SK-N-SH (cell line): ENCODE results near the gene COL23A1.

ENCODE experiments used
- EP300 ChIP-seq, 2 experiments: IDR thresholded peaks; 2 replicates each; pipeline versions ENCODE4 v1.4.0 to v1.6.1; 2012; ENCODE audit warnings: borderline replicate concordance in 1 of 2, low read depth in 1 of 2, low read length in 1 of 2
- FOXM1 ChIP-seq: IDR thresholded peaks from 2 replicates; pipeline ENCODE4 v1.4.0; 2012; ENCODE audit warnings: low read depth, mild to moderate bottlenecking
- MEF2A ChIP-seq: IDR thresholded peaks from 2 replicates; pipeline ENCODE4 v1.4.0; 2012; ENCODE audit warnings: low read depth, borderline replicate concordance
- NRF1 ChIP-seq: IDR thresholded peaks from 2 replicates; pipeline ENCODE4 v1.6.1; 2012; ENCODE audit warnings: low read depth, mild to moderate bottlenecking, low read length
- POLR2AphosphoS5 ChIP-seq: IDR thresholded peaks from 2 replicates; pipeline ENCODE4 v1.6.1; 2012; ENCODE audit warnings: low read depth, low read length
- USF2 ChIP-seq: fragments of 150-350 bp; IDR thresholded peaks from 2 replicates; pipeline ENCODE4 v1.6.1; 2017; ENCODE audit warnings: antibody characterized with exemption, low read length, low read depth, borderline replicate concordance
- TF ChIP-seq, protein P1 (sequence below): fragments of 200-600 bp; sonication (generic); IDR thresholded peaks from 2 replicates; pipeline ENCODE4 v1.6.1; 2017; ENCODE audit warnings: antibody characterized with exemption, mild to moderate bottlenecking, moderate library complexity

- TF ChIP-seq, protein P1, sequence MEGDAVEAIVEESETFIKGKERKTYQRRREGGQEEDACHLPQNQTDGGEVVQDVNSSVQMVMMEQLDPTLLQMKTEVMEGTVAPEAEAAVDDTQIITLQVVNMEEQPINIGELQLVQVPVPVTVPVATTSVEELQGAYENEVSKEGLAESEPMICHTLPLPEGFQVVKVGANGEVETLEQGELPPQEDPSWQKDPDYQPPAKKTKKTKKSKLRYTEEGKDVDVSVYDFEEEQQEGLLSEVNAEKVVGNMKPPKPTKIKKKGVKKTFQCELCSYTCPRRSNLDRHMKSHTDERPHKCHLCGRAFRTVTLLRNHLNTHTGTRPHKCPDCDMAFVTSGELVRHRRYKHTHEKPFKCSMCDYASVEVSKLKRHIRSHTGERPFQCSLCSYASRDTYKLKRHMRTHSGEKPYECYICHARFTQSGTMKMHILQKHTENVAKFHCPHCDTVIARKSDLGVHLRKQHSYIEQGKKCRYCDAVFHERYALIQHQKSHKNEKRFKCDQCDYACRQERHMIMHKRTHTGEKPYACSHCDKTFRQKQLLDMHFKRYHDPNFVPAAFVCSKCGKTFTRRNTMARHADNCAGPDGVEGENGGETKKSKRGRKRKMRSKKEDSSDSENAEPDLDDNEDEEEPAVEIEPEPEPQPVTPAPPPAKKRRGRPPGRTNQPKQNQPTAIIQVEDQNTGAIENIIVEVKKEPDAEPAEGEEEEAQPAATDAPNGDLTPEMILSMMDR: no peak
- TF ChIP-seq FOXM1: no peak
- TF ChIP-seq POLR2AphosphoS5: no peak
- TF ChIP-seq NRF1: no peak
- no peak for TF ChIP-seq EP300 (IDR thresholded peaks at IDR 0.05; ENCODE audit: borderline replicate concordance in 1 of 2, low read depth in 1 of 2, low read length in 1 of 2)
- TF ChIP-seq MEF2A: no peak
- TF ChIP-seq USF2: no peak
These were observed 347.8 kb downstream of the COL23A1 start for GRCh38 chr5:178242416-178242815.
